Keratinocyte (primary cell): ENCODE measurements around the gene PRCP. TPM values are rescaled to one million over a fixed set of nuclear protein-coding genes. Genes with fewer than 3 reads are reported as not detected.

Source experiments
- DNase-seq: peaks from one replicate; pipeline ENCODE4 v3.0.0-alpha.2; 2011; ENCODE audit warnings: low read depth, missing footprints, low spot score
- FAIRE-seq: peaks from 2 replicates; lab custom pipeline; 2011; peaks lifted over from hg19 to GRCh38; lab: Jason Lieb, UNC
- H2AFZ ChIP-seq: 2 replicates; pipeline ENCODE4 v1.6.0; 2012; ENCODE audit warnings: low read length, control low read depth, inconsistent platforms; ENCODE audit not compliant: control insufficient read depth
- H3K27ac ChIP-seq: 2 replicates; pipeline ENCODE4 v1.5.1; 2011; ENCODE audit warnings: low read length; ENCODE audit not compliant: control insufficient read depth, insufficient read depth
- H3K27me3 ChIP-seq: 3 replicates; pipeline ENCODE4 v1.6.0; 2011; ENCODE audit warnings: low read length; ENCODE audit not compliant: control insufficient read depth, insufficient read depth; ENCODE audit errors: extremely low read depth
- H3K36me3 ChIP-seq, 2 experiments: 2 replicates in 1 of 2; 3 replicates in 1 of 2; pipeline ENCODE4 v1.5.1; 2011; ENCODE audit warnings: low read length in 2 of 2, mild to moderate bottlenecking in 1 of 2; ENCODE audit not compliant: control insufficient read depth in 2 of 2, insufficient read depth in 2 of 2; ENCODE audit errors: extremely low read depth in 1 of 2
- H3K4me1 ChIP-seq: 3 replicates; pipeline ENCODE4 v1.5.1; 2011; ENCODE audit warnings: low read length; ENCODE audit not compliant: control insufficient read depth, insufficient read depth; ENCODE audit errors: extremely low read depth
- H3K4me2 ChIP-seq: 3 replicates; pipeline ENCODE4 v1.6.0; 2011; ENCODE audit warnings: low read depth, low read length; ENCODE audit not compliant: control insufficient read depth, insufficient read depth; ENCODE audit errors: extremely low read depth
- H3K4me3 ChIP-seq, 3 experiments: fragments of 200-600 bp in 1 of 3; sonication (generic) in 1 of 3; 2 replicates in 2 of 3; 3 replicates in 1 of 3; pipeline ENCODE4 v1.5.1; 2011 to 2016; ENCODE audit warnings: low read length in 3 of 3, mild to moderate bottlenecking in 3 of 3, control low read depth in 2 of 3, inconsistent platforms in 1 of 3, low read depth in 1 of 3, mixed read lengths in 1 of 3, mixed run types in 1 of 3, moderate library complexity in 1 of 3; ENCODE audit not compliant: control insufficient read depth in 2 of 3, insufficient read depth in 2 of 3; ENCODE audit errors: extremely low read depth in 1 of 3
- H3K79me2 ChIP-seq: 2 replicates; pipeline ENCODE4 v1.6.0; 2012; ENCODE audit warnings: low read length; ENCODE audit not compliant: control insufficient read depth, insufficient read depth
- H3K9ac ChIP-seq: 3 replicates; pipeline ENCODE4 v1.6.0; 2011; ENCODE audit warnings: low read length; ENCODE audit not compliant: control insufficient read depth, insufficient read depth; ENCODE audit errors: extremely low read depth
- H3K9me1 ChIP-seq: 3 replicates; pipeline ENCODE4 v1.6.0; 2011; ENCODE audit warnings: low read length; ENCODE audit not compliant: control insufficient read depth, insufficient read depth; ENCODE audit errors: extremely low read depth
- H3K9me3 ChIP-seq: 2 replicates; pipeline ENCODE4 v1.5.1; 2012; ENCODE audit warnings: low read depth, low read length; ENCODE audit not compliant: control insufficient read depth
- H4K20me1 ChIP-seq: 3 replicates; pipeline ENCODE4 v1.6.0; 2011; ENCODE audit warnings: low read length; ENCODE audit not compliant: control insufficient read depth, insufficient read depth; ENCODE audit errors: extremely low read depth
- CTCF ChIP-seq, 3 experiments: IDR thresholded peaks in 1 of 3; conservative IDR thresholded peaks in 1 of 3; optimal IDR thresholded peaks in 1 of 3; 2 replicates in 2 of 3; 3 replicates in 1 of 3; pipeline versions ENCODE3 to v1.5.1; 2011; ENCODE audit warnings: low read length in 3 of 3, mild to moderate bottlenecking in 3 of 3, moderate library complexity in 2 of 3, control low read depth in 1 of 3, inconsistent platforms in 1 of 3; ENCODE audit not compliant: insufficient read depth in 2 of 3; ENCODE audit errors: extremely low read depth in 1 of 3
- EZH2 ChIP-seq: IDR thresholded peaks from one replicate; pipeline ENCODE4 v1.6.1; 2012; ENCODE audit warnings: inconsistent platforms, mild to moderate bottlenecking, low read length, moderate library complexity
- dilution Hi-C: fragments of 300-500 bp; cut with MboI; formaldehyde crosslinking; loops from one replicate; pipeline ENCODE4 v1.7.0; 2020; ENCODE audit warnings: low sequenced_read_pairs; ENCODE audit not compliant: extremely low pct_ligation_motif_present
- polyA plus RNA-seq, 5 experiments: library from polyadenylated mRNA; depleted of rRNA in 3 of 5; stranded (reverse) in 3 of 5; stranded (forward) in 1 of 5; unstranded in 1 of 5; fragments of >200 nt; gene quantifications; 1 replicate in 1 of 5; 2 replicates in 3 of 5; 3 replicates in 1 of 5; pipeline versions ENCODE4 v1.2.1 to v1.2.3, GENCODE V29; 2011 to 2012; ENCODE audit warnings: missing spikeins in 2 of 5, low read depth in 1 of 5, low replicate concordance in 1 of 5

PRCP gene
- polyA plus RNA-seq, 1 donor (not counting 4 experiments of a cell fraction or from before 2014, with no cell fraction given) = 43.5 TPM

GRCh38 chr11:82898241-82898640 is 2.0 kb downstream of the PRCP start:
- DNase-seq (no peak), FAIRE-seq (no peak)
- no peak overlapping the region for H3K4me3 ChIP-seq
- no peak overlapping the region for H2AFZ ChIP-seq
- H3K36me3 ChIP-seq = no peaks in the 10 kb centered on the region
- TF ChIP-seq CTCF (optimal IDR thresholded peaks at IDR 0.05 in 1 of 3, IDR thresholded peaks at IDR 0.05 in 1 of 3, conservative IDR thresholded peaks at IDR 0.05 in 1 of 3; ENCODE audit: extremely low read depth in 1 of 3, insufficient read depth in 2 of 3, low read length in 3 of 3) (no peak), EZH2 (no peak)
- H3K27ac ChIP-seq = no peak overlapping the region
- H3K9me1 ChIP-seq = no peaks in the 10 kb centered on the region
- dilution Hi-C loops = no loop called here
- H3K9ac ChIP-seq = no peak overlapping the region
- H3K9me3 ChIP-seq = no peaks in the 10 kb centered on the region
- H4K20me1 ChIP-seq = no peaks in the 10 kb centered on the region
- H3K27me3 ChIP-seq = no peaks in the 10 kb centered on the region
- H3K79me2 ChIP-seq = peaks cover 15% of the 10 kb centered on the region
- H3K4me1 ChIP-seq = peaks cover 16% of the 10 kb centered on the region
- H3K4me2 ChIP-seq = no peak overlapping the region

- Histone ChIP-seq H3K36me3 (no peaks in the 10 kb centered on the region), H3K4me1 (peaks cover 9% of the 10 kb centered on the region), H4K20me1 (no peaks in the 10 kb centered on the region), H3K4me2 (no peak overlapping the region), H3K79me2 (no peaks in the 10 kb centered on the region), H3K9me3 (no peaks in the 10 kb centered on the region), H3K4me3 (no peak overlapping the region), H3K27ac (no peak overlapping the region), H3K9ac (no peak overlapping the region), H3K9me1 (no peaks in the 10 kb centered on the region), H2AFZ (no peak overlapping the region), H3K27me3 (no peaks in the 10 kb centered on the region)
- DNase-seq (no peak), FAIRE-seq (no peak)
- dilution Hi-C loops = no loop called here
- TF ChIP-seq CTCF (optimal IDR thresholded peaks at IDR 0.05 in 1 of 3, IDR thresholded peaks at IDR 0.05 in 1 of 3, conservative IDR thresholded peaks at IDR 0.05 in 1 of 3; ENCODE audit: extremely low read depth in 1 of 3, insufficient read depth in 2 of 3, low read length in 3 of 3) (no peak), EZH2 (no peak)
Measured at GRCh38 chr11:82896183-82896582, 4.0 kb downstream of the PRCP start.
